CD4-positive, alpha-beta T cell treated with Interleukin-6 at 100 ng/mL for 8 hours (primary cell): Measurements from ENCODE around the gene CFHR4.
"Not testable (repeated sequence)": the region's sequence is repeated elsewhere in the genome, so short reads cannot be mapped to it uniquely, and the experiment has no call there.

Experiments used
- DNase-seq: peaks from one replicate; pipeline ENCODE4 v3.0.0-alpha.2; 2020; ENCODE audit warnings: mixed read lengths, low spot score

The CFHR4 gene

DNA sequence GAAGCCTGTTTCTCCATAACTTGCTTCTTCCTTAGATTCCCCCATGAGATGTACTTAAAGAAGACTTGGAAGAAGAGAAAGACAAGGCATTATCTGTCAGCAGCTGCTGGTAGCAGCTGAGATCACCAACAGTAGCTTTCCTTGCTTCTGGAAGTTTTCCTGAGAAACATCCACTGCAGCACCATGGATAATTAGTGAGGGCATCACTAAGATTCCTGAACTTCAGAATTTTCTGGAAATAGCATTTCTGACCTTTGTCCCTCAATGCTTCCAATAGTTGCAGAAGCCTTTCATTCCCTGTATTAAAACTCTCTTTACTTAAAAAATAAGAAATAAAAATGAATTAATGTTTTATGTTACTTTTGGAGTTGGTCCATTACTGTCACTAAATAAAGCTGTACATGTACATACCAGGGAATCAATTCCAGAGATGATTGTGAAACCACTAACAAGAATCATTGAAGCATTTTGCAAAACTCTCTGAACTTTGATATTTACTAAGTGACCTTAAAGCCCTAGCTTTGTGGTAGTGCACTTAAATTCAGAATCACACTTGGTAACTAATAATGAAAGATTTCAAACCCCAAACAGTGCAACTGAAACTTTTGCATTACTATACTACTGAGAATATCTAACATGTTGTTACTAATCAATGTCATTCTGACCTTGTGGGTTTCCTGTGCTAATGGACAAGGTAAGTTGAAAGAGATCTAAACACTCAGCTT lies at the start of gene CFHR4:
CFHR4 (plus strand) TSS at position 538 of the 725 bp plus-strand sequence; CDS start at position 637, 99 bp downstream.
- DNase-seq = no peak

DNA sequence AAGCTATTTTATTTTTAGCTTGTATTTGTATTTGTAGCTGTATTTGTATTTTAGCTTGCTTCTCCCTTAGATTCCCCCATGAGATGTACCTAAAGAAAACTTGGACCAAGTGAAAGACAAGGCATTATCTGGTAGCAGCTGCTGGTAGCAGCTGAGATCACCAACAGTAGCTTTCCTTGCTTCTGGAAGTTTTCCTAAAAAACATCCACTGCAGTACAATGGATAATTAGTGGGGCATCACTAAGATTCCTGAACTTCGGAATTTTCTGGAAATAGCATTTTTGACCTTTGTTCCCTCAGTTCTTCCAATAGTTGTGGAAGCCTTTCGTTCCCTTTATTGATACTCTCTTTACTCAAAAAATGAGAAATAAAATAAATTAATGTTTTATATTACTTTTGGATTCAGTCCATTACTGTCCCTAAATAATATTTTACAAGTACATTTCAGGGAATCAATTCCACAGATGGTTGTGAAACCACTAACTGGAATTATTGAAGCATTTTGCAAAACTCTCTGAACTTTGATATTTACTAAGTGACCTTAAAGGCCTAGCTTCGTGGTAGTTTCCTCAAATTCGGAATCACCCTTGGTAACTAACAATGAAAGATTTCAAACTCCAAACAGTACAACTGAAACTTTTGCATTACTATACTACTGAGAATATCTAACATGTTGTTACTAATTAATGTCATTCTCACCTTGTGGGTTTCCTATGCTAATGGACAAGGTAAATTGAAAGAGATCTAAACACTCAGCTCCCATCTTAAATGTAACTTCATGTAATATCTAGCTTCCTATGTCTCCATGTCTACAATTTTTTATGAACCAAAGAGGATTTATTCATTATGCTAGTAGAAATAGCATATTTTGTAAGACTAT lies 38.0 kb upstream of the CFHR4 start:
- DNase-seq = not testable (repeated sequence)

DNA sequence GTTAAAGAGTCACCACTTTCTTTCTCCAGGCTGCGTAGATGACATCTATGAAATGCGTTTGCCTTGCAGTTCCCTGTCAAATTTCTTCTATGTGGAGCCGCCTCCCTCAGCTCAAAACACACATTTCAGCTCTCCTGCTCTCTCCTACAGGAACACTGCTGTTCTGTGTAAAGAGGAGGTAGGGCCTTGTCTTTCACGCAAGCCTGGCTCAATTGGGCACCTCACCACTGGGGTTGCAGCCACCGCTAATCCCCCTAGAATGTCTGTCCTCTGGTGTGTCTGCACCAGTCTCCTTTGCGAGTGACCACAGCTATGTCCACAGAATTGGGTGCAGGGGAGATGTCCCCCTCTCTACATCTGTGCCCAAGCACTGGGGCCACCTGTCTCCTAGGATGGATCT lies 31.8 kb upstream of the CFHR4 start:
- DNase-seq = no peak

DNA sequence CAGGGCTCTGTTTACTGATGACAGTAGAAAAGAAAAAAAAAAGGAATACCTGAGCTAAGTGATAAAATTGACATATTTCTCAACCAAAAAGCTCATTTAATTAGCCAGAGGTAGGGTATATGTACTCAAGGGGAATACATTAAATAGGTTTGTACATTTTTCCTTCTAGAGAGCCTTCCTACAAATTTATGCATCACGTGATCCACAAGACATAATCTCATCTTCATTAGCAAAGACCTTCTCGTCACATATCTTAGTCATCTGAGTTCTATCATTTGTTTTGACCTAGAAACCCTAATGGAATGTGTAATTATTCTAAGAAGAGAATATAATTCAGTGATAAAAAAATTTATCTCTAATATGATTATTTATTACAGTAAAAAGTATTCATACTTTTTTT lies 30.7 kb upstream of the CFHR4 start:
- no peak for DNase-seq

DNA sequence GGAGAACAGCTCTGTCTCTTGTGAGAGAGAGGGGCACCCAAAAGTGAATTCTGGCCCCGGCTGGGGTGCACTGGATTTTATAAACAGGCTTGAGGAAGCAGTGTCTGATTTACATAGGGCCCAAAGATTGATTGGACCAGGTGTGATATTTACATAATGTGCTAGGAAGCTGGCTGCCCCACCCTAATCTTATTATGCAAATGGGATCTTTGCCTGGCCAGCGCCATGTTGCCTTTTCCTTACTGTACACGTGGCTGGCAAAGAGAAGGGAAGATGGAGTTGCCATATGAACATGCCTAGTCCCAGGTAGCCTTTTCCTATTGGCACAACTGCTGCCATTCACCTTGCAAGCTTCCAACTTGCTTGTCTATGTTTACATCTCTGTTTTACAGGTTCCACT lies 29.0 kb upstream of the CFHR4 start:
- DNase-seq = no peak

DNA sequence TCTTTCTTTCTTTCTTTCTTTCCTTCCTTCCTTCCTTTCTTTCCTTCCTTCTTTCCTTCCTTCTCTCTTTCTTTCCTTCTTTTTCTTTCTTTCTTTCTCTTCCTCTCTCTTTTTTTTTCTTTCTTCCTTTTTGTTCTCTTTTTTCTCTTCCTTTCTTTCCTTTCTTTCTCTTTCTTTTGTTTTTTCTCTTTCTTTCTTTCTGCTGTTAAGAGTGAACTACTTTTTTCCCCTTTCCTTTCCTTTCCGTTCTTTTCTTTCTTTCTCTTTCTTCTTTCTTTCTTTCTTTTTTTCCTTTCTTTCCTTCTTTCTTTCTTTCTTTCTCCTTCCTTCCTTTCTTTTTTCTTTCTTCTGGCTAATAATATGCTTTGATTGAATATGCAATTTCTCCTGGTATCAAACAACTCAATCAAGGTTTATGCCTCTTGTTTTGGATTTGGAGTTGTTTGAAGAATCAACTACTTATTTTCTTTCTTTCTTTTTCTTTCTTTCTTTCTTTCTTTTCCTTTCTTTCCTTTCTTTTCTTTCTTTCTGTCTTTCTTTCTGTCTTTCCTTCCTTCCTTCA lies 27.4 kb upstream of the CFHR4 start:
- DNase-seq = no peak

DNA sequence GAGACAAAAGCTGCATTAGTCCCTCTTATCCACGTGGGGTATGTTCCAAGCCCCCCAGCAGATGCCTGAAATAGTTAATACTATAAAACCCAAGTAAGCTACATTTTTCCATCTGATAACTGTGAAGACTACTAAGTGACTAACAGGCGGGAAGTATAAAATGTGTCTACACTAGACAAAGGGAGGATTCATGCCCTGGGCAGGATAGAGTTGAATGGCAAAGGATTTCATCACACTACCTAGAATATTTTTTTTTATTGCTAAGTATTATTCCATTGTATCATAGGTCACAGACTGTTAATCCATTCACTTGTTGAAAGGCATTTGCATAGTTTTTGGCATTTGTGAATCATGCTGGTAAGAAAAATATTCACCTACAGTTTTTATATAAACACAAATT lies 26.4 kb upstream of the CFHR4 start:
- no peak for DNase-seq

DNA sequence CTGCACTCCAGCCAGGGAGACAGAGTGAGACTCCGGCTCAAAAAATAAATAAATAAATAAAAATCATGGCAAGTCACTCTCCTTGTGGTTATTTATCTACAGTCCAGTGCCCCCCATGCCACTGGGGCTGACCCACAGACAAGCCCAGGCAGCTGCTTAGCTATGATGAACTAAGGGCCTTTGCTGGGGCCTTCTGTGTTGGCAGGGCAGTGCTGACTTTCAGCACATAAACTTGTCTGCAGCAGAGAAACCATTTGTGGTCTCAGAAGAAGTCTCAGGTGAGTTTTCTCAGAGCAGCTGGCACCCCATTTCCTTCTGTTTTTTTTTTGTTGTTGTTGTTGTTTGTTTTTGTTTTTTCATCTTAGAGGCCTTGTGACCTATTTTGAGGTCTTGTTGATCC lies 20.9 kb upstream of the CFHR4 start:
- no peak for DNase-seq

DNA sequence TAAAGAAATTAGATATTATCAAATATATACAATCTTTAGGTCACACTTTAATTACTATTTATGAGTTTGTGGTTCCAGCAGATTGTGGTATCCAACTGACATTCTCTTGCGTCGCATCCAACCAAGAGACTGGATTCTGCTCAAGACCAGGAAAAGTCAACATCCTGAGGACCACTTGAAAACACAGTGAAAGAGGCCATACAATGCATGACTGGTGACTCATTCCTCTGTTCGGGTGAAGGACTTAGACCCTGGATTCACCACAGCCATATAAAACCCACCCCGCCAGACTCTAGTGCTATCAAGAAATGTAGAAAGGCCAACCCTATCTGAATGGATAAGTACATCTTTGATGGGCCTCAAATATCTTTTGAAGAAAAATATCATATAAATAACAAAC lies 14.5 kb upstream of the CFHR4 start:
- no peak for DNase-seq

DNA sequence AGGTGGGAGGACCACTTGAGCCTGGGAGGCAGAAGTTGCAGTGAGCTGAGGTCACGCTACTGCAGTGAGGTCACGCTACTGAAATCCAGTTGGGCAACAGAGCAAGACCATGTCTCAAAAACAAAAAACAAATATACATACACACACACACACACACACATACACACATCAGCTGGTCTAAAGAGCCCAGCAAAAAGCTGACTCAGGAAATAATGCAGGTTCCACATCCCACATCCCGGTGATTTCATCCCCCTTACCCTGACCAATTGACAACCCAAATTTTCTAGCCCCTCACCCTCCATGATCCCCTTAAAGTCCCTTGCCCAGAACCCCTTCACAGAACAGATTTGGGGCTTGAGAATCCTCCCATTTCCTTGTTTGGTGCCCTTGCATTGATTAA lies 11.9 kb upstream of the CFHR4 start:
- no peak for DNase-seq

DNA sequence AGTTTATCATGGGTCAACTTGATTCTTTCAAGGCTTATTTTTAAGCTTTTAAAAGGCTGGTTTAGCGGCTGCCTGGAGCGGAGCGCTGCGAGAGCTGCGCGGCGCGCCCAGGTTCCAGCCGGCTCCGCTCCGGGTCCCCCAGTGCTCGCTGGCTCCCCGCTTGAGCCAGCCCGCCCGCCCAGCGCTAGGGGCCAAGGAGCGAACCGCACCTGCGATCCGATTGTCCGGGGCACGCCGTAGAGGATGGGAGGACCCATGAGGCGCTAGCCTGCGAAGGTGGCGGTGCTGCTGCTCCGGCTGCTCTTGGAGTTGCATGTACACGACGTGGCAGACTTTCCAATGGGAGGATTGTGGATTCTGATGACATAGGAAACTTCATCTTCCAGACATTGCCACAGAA lies 9.9 kb upstream of the CFHR4 start:
- no peak for DNase-seq

DNA sequence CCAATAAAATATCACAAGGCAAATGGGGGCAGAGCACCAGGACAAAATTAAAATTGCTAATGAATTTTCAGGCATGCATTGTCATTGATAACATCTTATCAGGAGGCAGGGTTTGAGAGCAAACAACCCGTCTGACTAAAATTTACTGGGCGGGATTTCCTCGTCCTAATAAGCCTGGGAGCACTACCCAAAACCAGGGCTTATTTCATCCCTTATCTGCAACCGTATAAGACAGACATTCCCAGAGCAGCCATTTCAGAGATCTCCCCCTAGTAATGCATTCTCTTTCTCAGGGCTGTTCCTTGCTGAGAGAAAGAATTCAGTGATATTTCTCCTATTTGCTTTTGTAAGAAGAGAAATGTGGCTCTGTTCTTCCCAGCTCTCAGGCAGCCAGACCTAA lies 1.3 kb upstream of the CFHR4 start:
- DNase-seq = not testable (repeated sequence)

DNA sequence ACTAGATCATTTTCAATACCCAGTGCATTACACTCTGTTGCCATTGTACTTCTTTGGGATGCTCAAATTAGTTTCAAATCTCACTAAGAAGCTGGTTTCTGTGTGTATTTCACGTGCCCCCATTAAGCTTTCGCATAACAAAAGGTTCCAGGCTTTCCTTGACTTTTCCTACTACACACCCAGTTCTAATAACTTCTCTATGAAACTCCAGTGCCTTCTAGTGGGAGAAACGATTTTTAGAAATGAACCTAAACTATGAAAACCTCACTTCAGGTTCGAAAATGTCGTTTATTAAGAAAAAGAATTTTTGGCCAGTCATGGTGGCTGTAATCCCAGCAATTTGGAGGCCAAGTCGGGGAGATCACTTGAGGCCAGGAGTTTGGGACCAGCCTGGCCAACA lies 2.8 kb downstream of the CFHR4 start:
- no peak for DNase-seq

DNA sequence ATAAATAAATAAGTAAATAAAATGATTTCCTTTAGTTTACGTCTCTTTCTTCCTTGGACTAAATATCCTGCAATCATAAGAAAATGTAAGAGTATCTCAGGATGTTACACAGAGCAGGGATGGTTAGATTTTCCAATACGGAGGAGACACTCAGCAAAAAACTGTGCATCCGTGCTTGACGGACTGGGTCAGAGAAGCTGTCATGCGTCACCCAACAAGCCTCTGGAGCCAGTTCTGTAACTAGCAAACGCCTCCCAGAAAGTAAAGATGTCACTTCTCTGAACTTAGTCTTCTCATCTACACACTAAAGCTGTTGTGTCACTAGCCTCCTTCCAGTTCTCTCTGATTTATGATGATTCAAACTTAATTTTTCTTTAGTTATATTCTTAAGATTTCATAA lies 3.4 kb downstream of the CFHR4 start:
- DNase-seq = no peak

DNA sequence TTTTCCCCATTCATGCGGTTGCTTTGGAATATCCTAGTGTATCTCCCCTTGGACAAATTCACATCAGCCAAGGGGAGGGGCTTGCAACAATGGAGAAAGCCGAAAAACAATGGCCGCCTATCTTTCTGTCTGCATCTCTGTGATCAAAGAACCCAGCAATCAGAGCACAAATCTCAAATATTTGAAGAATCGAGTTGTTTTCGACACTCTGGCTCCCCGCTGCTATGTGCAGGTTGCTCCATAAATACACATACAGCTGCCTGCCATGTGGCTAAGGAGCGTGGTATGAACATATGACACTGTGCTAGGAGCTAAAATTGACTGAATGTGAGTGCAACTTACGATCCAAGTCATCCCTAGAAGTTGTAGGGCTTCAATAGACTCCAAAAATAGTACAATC lies 8.5 kb downstream of the CFHR4 start:
- DNase-seq = no peak

DNA sequence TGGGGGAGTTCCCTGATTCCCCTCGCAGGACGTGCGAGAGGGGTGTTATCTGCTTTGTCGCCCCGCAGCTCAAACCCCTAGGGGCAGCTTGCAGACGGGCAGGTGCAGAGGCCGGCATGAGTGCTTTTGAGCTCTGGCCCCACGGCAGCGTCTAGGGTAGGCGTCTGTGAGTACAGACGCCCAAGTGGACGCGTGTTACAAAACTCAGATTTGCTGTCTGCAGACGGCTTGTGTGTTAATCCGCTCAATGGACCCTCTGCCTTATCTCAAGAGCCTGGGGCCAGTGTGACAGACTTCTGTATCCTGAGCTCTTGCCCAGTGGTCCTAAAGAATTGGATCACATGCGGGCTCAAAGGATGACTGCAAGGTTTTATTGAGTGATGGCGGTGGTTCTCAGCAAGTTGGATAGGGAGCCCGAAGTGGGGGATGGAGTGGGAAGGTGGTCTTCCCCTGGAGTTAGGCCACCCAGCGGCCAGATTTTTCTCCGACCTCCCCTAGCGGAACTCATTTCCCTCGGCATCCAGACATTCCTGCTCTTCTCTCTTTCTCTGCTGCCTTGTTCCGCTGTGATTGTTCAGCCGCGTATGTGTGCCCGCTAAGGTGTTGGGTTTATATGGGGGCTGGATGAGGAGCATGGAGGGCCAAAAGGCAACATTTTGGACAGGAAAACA lies 9.4 kb downstream of the CFHR4 start:
- no peak for DNase-seq

DNA sequence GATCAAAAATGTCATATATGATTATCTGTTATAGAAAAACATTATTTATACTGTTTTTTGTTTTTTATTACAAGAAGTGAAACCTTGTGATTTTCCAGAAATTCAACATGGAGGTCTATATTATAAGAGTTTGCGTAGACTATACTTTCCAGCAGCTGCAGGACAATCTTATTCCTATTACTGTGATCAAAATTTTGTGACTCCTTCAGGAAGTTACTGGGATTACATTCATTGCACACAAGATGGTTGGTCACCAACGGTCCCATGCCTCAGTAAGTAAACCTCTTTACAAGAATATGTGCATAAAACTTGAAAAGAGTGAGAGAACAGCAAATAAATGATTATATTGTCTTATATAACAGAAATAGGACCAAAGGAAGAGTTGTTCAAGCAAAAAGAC lies 14.5 kb downstream of the CFHR4 start:
- DNase-seq = no peak

DNA sequence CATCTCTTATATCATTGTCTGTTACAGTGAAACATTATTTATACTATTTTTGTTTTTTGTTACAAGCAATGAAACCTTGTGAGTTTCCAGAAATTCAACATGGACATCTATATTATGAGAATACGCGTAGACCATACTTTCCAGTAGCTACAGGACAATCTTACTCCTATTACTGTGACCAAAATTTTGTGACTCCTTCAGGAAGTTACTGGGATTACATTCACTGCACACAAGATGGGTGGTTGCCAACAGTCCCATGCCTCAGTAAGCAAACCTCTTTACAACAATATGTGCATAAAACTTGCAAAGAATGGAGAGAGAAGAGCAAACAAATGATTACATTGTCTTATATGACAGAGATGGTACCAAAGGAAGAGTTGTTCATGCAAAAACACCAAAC lies 22.4 kb downstream of the CFHR4 start:
- no peak for DNase-seq

DNA sequence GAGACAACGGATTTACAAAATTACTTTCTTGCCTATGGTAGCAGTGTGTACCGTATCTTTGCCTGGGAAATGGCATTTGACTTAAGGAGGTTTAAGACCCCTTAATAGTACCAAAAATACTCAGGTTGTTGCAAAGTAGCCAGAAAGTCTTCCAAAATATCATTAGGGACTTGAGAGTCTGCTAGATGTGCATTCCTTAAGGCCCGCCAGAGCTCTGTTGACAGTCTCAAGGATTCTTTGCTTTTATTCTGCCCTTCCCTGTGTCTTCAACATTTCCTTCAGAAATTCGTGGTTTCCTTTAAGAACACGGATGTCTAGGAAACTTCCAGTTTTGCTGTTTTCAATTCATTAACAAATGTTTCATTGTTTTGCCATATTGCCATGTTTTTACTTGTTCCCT lies 24.4 kb downstream of the CFHR4 start:
- DNase-seq = not testable (repeated sequence)

DNA sequence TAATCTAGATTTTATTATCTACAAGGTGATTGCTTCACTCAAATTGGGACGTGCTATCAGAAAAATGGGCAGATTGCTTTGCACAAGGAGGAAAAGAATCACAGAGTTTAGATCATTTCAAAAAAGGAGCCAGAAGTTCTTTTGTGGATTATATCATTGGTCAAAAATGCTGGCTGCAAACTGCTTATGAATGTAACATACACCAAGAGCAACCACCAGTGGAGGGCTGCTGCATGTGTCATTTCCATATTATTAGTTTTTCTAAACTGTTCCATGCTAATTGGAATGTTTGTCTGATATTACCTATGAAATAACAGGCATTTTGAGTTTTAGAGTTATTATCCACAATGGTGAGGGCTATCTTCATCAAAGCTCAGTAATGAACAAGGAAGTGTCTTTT lies 39.0 kb downstream of the CFHR4 start:
- not testable (repeated sequence) for DNase-seq

DNA sequence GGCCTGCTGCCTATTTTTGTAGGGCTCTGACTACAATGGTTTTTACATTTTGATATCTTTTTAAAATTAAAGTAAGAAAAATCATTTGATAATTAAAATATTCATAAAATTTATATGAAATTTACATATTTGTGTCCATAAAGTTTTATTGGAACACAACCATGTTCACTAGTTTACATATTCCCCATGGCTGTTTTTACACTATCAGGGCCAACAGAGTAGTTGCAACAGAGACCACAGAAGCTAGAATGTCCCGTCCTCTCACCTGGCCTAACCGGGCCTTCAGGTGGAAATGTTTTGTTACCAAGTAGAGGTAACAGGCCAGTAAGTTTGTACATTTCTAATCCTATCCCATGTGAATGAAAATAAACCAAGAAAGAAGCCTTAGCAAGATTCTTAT lies 45.0 kb downstream of the CFHR4 start:
- DNase-seq = not testable (repeated sequence)

DNA sequence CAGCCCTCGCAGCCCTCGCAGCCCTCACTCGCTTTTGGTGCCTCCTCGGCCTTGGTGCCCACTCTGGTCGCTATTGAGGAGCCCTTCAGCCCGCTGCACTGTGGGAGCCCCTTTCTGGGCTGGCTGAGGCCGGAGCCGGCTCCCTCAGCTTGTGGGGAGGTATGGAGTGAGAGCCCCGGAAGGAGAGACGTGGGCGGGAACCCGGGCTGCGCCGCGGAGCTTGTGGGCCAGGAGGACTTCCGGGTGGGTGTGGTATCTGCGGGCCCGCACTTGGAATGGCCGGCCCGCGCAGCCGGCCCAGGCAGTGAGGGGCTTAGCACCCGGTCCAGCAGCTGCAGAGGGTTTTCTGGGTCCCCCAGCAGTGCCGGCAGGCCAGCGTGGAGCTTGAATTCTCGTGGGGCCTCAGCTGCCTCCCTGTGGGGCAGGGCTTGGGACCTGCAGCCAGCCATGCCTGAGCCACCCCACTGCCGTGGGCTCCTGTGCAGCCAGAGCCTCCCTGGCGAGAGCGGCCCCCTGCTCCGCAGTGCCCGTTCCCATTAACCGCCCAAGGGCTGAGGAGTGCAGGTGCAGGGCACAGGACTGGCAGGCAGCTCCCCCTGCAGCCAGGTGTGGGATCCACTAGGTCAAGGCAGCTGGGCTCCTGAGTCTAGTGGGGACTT lies 45.8 kb downstream of the CFHR4 start:
- no peak for DNase-seq
